ENCODE data around the gene SGPL1.

GRCh38 chr10:70809726-70810125 lies 6.0 kb upstream of the SGPL1 start:
- no peak for TF ChIP-seq POLR2A (IDR thresholded peaks at IDR 0.05)
- TF ChIP-seq CTCF (IDR thresholded peaks at IDR 0.05), result no peak
